Upper lobe of left lung (tissue), 4 donors: ENCODE data around the gene SRC.

Source experiments
- CTCF ChIP-seq, 6 experiments: fragments of 450-650 bp in 4 of 6; fragments of 200-600 bp in 2 of 6; sonication (generic) in 2 of 6; IDR thresholded peaks; one replicate each; pipeline ENCODE4 v1.5.1; 2016 to 2019; ENCODE audit warnings: antibody characterized with exemption in 6 of 6
- POLR2A ChIP-seq, 4 donors: fragments of 450-650 bp; IDR thresholded peaks; one replicate each; pipeline ENCODE4 v1.5.1; 2016 to 2017; ENCODE audit warnings: antibody characterized with exemption in 4 of 4, mild to moderate bottlenecking in 2 of 4
- POLR2AphosphoS5 ChIP-seq, 2 donors: sonication (generic); formaldehyde crosslinking; IDR thresholded peaks; one replicate each; pipeline ENCODE4 v1.5.1; 2017; ENCODE audit warnings: antibody characterized with exemption in 2 of 2

- TF ChIP-seq CTCF (IDR thresholded peaks at IDR 0.05) (no peak), POLR2AphosphoS5 (IDR thresholded peaks at IDR 0.05) (no peak), POLR2A (IDR thresholded peaks at IDR 0.05) (no peak)
Measured at GRCh38 chr20:37407019-37407566, 61.2 kb downstream of the SRC start.
